UCSD-AML1 (cell line): ENCODE results near the gene PAOX.

Experiments used
- DNase-seq: peaks from one replicate; lab custom pipeline; 2025; ENCODE audit not compliant: unreplicated experiment; lab: John Stamatoyannopoulos, UW

Gene PAOX

DNA sequence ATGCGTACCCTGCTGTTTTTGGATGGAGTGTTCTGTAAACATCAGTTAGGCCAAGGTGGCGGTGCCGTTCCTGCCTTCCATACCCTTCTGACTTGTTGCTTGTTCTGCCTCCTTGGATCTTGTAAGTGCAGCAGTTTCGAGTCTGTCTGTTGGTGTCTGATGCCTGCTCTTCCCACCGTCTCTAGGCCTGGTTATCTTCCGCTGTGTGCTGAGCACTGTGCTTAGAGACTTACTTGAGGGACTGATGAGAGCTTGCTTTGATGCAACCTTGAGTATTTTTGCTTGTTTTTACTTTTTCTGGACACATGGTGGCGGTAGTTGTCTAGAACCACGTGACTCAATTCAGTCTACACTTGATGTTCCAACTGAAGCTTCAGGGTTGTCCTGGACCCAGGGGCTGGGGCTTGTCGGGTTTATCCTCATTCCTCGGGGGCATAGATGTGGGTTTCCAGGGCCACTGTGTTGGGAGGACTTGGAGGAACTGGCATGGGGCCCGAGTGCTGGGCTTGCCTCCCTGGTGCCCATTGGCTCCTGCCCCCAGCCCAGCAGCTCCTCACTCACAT lies 59.7 kb downstream of the PAOX start:
- no peak for DNase-seq

DNA sequence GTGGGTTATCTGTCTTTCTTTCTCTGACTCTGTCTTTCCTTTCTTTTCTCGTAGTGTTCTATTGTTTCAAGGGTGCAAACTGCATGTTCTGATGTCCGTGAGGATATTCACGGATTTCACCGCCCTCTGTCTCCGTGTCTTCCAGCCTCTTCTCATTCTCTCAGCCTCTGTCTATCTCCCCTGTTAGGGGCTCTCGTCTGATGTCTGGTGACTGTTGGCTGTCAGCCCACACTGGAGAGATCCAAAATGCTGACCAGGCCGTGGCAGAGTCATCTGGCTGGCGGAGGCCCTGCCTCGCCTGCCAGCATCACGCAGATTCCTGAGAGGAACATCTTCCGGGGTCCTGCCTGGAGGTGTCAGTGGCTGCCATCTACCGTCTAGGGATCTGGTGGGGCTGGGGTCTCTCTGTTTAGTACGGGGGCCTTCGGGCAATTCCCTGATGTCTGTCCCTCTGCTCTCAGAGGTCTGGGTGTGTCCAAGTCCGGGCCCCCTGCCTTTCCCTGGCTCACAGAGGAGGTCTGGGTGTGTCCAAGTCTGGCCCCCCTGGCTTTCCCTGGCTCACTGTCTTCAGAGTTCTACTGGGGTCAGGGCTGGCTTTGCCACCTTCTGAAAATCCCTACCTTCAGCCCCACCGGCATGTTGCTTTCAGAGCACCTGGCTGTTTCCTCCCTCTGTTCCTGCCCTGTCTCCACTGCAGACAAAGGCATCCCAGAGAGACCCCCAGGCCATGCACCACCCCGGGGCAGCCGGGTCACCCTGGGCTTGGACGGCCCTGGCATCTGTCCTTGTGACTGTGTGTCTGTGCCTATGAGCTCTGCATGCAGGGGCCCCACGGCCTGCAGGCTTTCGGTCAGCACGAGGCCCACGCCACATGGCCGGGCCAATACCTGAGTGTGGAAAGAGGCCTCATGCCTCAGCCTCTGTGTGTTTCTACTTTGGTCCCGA lies 60.7 kb downstream of the PAOX start:
- DNase-seq: no peak

DNA sequence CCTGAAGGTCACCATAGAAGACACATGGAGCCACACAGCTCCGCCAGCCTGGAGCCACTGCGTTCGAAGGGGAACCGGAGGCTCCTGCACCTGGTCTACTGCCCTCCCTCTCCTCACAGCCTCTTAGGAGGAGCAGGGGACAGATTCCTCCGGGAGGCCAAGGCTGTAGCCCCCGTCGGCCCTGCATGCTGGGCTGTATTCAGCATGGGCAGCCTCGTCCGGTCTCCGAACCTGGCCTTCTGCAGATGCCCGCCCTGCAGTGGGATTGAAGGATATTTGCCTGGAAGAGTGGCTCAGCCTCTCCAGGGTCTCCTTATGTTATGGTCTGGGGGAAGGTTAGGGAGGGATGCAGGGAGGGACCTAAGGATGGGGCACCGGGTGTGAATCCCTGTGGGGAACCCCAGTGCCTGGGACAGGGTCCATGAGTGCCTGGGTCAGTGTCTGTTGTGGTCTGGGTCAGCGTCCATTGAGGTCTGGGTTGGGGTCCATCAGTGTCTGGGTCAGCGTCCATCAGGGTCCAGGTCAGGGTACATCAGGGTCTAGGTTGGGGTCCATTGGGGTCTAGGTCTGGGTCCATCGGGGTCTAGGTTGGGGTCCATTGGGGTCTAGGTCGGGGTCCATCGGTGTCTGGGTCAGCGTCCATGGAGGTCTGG lies 61.7 kb downstream of the PAOX start:
- no peak for DNase-seq
